Measurements from ENCODE around the gene GTPBP8.
A peak's percentile ranks its signal among the peaks of the same experiment; 100 is the strongest.
"Not testable (repeated sequence)": the region's sequence is repeated elsewhere in the genome, so short reads cannot be mapped to it uniquely, and the experiment has no call there.

Gene GTPBP8

DNA sequence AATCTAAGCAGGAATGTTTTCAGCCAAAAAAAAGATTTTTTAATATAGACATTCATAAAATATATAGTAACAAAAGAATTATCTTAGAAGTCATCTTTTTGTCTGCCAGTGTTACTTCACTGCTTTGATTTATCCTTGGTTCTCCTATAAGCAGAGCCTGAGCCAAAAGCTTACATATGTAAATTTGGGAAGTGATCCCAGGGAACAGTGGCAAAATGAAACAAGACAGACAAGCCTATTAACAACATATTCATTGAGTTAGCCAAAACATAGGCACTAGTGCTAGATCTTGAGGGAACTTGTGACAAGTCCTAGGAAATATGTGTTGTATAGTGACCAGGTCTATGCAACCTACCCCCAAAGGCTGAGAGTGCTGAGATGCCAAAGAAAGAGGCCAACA is 11.3 kb downstream of the GTPBP8 start:
- no peak for DNase-seq

- DNase-seq: no peak
Observed at GRCh38 chr3:113002679-113003078, 11.9 kb downstream of the GTPBP8 start.

GRCh38 chr3:113005611-113006010 is 14.8 kb downstream of the GTPBP8 start:
- DNase-seq: no peak

GRCh38 chr3:113006359-113007056 is 15.7 kb downstream of the GTPBP8 start:
- DNase-seq: no peak

DNA sequence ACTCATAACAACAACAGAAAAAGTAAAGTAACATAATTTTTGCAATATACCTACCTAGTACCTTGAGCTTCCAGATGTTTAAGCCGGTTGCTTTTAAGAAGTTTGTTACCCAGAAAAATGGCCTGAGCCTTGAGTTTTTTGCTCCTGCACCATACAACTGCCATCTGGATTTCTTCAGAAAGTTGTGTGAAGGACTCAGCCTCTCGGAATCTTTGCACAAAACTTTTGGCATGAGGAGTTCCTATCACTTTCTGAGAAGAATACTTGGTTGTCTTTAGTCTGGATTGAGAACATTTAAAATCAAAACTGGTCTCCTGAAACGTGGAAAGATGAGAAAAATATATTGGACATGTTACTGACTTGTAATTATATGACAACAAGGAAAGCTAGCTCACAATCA is 17.3 kb downstream of the GTPBP8 start:
- peak; percentile 7 for DNase-seq

GRCh38 chr3:113013593-113013992 is 22.8 kb downstream of the GTPBP8 start:
- DNase-seq: no peak

- DNase-seq: no peak
Observed at GRCh38 chr3:113018536-113019181, 27.9 kb downstream of the GTPBP8 start.

GRCh38 chr3:113019182-113020137 is 28.7 kb downstream of the GTPBP8 start:
- peak; percentile 92 for DNase-seq

DNA sequence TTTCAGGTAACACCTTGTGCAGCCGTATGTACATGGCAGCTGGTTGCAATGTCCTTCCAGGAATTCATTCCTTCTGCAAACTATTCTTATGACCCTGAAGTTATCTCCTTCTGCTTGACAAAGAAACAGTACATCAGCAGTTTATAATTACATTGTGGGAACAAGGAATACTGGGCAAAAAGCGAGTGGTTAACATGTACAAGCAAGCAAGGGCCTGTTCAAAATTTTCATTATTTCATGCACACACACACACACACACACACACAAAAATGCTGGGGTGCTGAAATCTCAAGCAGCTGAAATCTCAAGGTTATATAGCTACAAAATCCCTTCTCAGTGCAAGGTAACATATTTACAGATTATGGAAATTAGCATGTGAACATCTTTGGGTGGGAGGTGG is 30.7 kb downstream of the GTPBP8 start:
- no peak for DNase-seq

DNA sequence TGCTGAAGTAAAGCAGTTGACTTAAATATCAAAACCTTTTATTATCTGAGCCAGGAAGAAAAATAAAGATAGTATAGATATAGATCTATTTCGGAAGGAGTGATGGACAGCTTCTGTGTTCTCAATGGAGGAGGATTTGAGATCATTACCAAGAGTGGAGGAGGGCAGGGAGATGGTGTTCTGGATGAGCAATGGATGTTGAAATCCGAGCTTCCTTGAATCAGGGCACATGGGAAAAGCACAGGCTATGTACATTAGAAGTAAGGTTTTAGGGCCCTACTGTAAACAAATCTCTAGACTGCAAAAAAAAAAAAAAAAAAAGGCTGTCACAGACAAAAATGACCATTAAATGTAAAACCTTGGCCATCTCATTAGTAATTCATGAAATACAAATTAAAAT is 43.2 kb downstream of the GTPBP8 start:
- peak; percentile 12 for DNase-seq

- DNase-seq: peak; percentile 63
Observed at GRCh38 chr3:113035387-113035982, 44.7 kb downstream of the GTPBP8 start.

GRCh38 chr3:113038328-113038727 is 47.5 kb downstream of the GTPBP8 start:
- DNase-seq: peak; percentile 21

DNA sequence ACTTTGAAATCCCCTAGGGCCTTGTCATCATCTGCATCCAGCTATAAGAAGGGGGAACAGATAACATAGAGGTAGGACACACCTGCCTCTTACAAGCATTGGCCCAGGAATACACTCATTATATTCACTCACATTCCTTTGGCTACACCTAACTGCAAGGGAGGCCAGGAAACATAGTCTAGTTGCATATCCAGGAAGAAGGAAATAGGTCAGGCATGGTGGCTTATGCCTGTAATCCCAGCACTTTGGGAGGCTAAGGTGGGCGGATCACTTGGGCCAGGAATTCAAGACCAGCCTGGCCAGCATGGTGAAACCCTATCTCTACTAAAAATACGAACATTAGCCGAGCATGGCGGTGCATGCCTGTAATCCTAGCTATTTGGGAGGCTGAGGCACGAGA is 48.8 kb downstream of the GTPBP8 start:
- no peak for DNase-seq

GRCh38 chr3:113040231-113040630 is 49.4 kb downstream of the GTPBP8 start:
- no peak for DNase-seq

DNA sequence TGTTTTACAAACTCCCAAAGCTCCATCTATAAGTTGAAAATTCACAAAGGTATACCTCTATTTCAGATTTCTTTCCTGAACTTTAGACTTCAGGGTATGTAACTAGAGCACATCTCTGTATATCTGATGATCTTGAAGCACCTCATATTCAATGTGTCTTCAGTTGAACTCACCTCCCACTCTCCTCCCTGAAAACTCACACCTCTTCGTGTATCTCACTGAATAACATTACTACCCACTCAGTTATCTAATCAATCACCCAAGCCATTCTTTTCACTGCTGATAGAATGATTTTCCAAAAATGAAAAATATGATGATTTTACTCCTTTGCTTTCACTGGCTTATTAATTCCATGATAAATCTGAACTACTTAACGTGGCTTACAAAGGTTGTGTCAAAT is 52.9 kb downstream of the GTPBP8 start:
- DNase-seq: no peak

DNA sequence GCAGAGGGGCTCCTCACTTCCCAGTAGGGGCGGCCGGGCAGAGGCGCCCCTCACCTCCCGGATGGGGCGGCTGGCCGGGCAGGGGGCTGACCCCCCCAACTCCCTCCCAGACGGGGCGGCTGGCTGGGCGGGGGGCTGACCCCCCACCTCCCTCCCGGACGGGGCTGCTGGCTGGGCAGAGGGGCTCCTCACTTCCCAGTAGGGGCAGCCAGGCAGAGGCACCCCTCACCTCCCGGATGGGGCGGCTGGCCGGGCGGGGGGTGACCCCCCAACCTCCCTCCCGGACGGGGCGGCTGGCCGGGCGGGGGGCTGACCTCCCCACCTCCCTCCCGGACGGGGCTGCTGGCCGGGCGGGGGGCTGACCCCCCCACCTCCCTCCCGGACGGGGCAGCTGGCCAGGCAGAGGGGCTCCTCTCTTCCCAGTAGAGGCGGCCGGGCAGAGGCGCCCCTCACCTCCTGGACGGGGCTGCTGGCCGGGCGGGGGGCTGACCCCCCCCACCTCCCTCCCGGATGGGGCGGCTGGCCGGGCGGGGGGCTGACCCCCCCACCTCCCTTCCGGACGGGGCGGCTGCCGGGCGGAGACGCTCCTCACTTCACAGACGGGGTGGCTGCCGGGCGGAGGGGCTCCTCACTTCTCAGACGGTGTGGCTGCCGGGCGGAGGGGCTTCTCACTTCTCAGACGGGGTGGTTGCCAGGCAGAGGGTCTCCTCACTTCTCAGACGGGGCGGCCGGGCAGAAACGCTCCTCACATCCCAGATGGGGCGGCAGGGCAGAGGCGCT is 55.6 kb downstream of the GTPBP8 start:
- not testable (repeated sequence) for DNase-seq

DNA sequence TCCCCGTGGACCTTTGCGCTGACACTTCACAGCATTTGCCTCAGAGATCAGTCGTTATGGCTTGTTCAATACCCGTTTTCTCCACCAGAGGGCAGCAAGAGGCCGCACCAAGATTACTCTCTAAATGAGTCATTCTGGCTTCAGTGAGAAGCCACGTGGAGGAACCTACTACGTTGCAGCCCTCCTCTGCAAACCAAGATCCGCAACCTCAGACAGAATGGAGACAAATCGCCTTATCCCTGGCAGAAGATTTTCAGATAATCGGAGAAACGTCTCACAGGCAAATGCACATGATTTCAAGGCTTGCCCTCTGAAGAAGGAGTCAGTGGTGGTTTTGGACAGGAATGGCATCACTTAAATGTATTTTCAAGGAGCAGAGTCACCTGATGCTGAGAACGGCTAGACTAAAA is 60.5 kb downstream of the GTPBP8 start:
- DNase-seq: peak; percentile 82
